ENCODE results near the gene SNORC. TPM values are rescaled to one million over a fixed set of nuclear protein-coding genes. Genes with fewer than 3 reads are reported as not detected.

The SNORC gene
- total RNA-seq, 6 experiments from 2014 or later: 2.0 to 14.5 (median 9.1) TPM

DNA sequence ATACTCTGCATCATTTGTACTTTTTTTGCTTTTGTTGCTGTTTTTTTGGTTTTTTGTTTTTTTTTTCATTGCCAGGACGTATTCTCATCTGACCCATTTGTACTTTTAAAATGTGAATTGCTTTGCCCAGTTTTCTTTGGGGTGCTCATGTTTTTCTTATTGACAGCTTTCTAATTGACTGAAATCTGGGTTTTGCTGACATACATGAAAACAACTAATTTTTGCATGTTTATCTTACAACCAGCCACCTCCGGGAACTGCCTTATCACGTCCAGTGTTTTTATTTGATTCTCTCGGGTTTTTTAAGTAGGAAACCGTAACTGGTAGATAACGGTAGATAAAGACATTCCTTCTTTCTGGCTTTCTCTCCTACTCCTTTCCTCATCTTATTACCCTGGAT, 38.6 kb downstream of the SNORC start:
- no peaks in the 10 kb centered on the region for H3K4me1 ChIP-seq
- no peak overlapping the region for H3K27ac ChIP-seq
- intact Hi-C loops (cut with DNase I): no loop called here
- WGBS (ENCODE audit: insufficient coverage, low coverage, low lambda C conversion rate, missing lambda C conversion rate): 70% methylated on average over 6 of the region's 6 CpGs
- ATAC-seq (no peak), DNase-seq (no peak)
- H3K9me3 ChIP-seq: peaks cover 0 to 4% (median 0%) of the 10 kb centered on the region in 4 donors
- H3K36me3 ChIP-seq: no peaks in the 10 kb centered on the region
- no peak overlapping the region for H3K4me3 ChIP-seq
- no peaks in the 10 kb centered on the region for H3K27me3 ChIP-seq
- TF ChIP-seq POLR2A (IDR thresholded peaks at IDR 0.05): no peak
- TF ChIP-seq CTCF (IDR thresholded peaks at IDR 0.05): no peak

- intact Hi-C loops (cut with DNase I): no loop called here
- no peak for DNase-seq
- no peaks in the 10 kb centered on the region for H3K36me3 ChIP-seq
- no peak overlapping the region for H3K27ac ChIP-seq
- H3K9me3 ChIP-seq: peaks cover 0 to 4% (median 0%) of the 10 kb centered on the region in 4 donors
- H3K4me3 ChIP-seq: no peak overlapping the region
- TF ChIP-seq CTCF (IDR thresholded peaks at IDR 0.05): no peak
- 92% methylated on average over 2 of the region's 6 CpGs for WGBS (ENCODE audit: insufficient coverage, low coverage, low lambda C conversion rate, missing lambda C conversion rate)
- no peaks in the 10 kb centered on the region for H3K4me1 ChIP-seq
- H3K27me3 ChIP-seq: no peaks in the 10 kb centered on the region
- ATAC-seq: no peak
Measured at GRCh38 chr2:232910376-232910775, 40.3 kb downstream of the SNORC start.

GRCh38 chr2:232911712-232912277, 41.7 kb downstream of the SNORC start:
- Histone ChIP-seq H3K36me3 (no peaks in the 10 kb centered on the region), H3K4me1 (no peaks in the 10 kb centered on the region), H3K4me3 (no peak overlapping the region), H3K27me3 (no peaks in the 10 kb centered on the region), H3K27ac (no peak overlapping the region), H3K9me3 (peaks cover 0 to 4% (median 0%) of the 10 kb centered on the region in 4 donors)
- intact Hi-C loops (cut with DNase I): no loop called here
- DNase-seq (no peak), ATAC-seq (no peak)
- no peak for TF ChIP-seq CTCF (IDR thresholded peaks at IDR 0.05)
- no peak for TF ChIP-seq POLR2A (IDR thresholded peaks at IDR 0.05)
- WGBS (ENCODE audit: insufficient coverage, low coverage, low lambda C conversion rate, missing lambda C conversion rate): 33% methylated on average over 1 of the region's 1 CpG

DNA sequence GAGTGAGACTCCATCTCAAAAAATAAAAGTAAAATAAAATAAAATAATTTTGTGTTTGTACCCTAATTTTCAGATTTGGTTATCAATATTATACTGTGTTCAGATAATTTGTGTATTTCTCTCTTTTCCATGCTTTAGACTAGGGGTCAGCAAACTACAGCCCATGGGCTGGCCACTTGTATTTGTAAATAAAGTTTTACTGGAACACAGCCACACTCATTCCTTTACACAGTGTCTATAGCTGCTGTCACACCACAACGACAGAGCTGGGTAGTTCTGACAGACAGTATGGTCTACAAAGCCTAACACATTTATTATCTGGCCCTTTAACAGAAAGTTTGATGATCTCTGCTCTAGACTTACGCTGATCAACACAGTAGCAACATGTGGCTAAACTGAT, 43.8 kb downstream of the SNORC start:
- Histone ChIP-seq H3K36me3 (no peaks in the 10 kb centered on the region), H3K9me3 (peaks cover 0 to 4% (median 0%) of the 10 kb centered on the region in 4 donors), H3K4me3 (no peak overlapping the region), H3K27me3 (no peaks in the 10 kb centered on the region), H3K27ac (no peak overlapping the region), H3K4me1 (no peaks in the 10 kb centered on the region)
- intact Hi-C loops (cut with DNase I): no loop called here
- 52% methylated on average over 2 of the region's 2 CpGs for WGBS (ENCODE audit: insufficient coverage, low coverage, low lambda C conversion rate, missing lambda C conversion rate)
- no peak for DNase-seq
- ATAC-seq: no peak
- no peak for TF ChIP-seq POLR2A (IDR thresholded peaks at IDR 0.05)
- no peak for TF ChIP-seq CTCF (IDR thresholded peaks at IDR 0.05)

DNA sequence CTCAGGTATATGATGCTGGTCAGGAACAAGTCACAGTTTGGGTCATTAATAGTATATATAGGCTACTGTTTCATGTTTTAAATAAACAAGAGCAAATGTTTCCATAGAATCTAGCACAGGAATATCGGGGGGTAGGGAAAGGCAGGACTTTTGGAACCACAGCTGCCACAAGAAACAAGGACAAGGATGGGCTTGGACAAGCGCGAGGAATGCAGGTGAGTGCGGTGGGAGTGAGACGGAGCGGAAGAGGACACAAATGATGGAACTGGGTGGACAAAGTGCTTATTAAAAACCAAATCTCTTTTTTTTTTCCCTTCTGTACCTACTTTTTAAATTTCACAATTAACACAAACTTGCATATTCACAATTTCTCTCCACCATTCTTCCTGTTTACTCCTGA, 49.1 kb downstream of the SNORC start:
- Histone ChIP-seq H3K27ac (no peak overlapping the region), H3K4me1 (no peaks in the 10 kb centered on the region), H3K27me3 (no peaks in the 10 kb centered on the region), H3K36me3 (peaks cover 0 to 4% (median under 1%) of the 10 kb centered on the region in 4 donors), H3K9me3 (no peaks in the 10 kb centered on the region), H3K4me3 (no peak overlapping the region)
- ATAC-seq (no peak), DNase-seq (no peak)
- 89% methylated on average over 6 of the region's 6 CpGs for WGBS (ENCODE audit: insufficient coverage, low coverage, low lambda C conversion rate, missing lambda C conversion rate)
- TF ChIP-seq CTCF (IDR thresholded peaks at IDR 0.05) (no peak), POLR2A (IDR thresholded peaks at IDR 0.05) (no peak)
- intact Hi-C loops (cut with DNase I): no loop called here

Data from right lobe of liver (tissue), 6 donors.